Liver (tissue), 9 donors: Measurements from ENCODE around the gene KDM5B. TPM values are rescaled to one million over a fixed set of nuclear protein-coding genes. Genes with fewer than 3 reads are reported as not detected.

Experiments used
- DNase-seq: peaks from one replicate; pipeline ENCODE4 v3.0.0-alpha.2; 2017; ENCODE audit warnings: low spot score
- H3K27ac ChIP-seq, 2 donors: one replicate each; pipeline ENCODE4 v1.7.0; 2013; ENCODE audit warnings: inconsistent platforms in 2 of 2, low read length in 2 of 2, control low read depth in 1 of 2, low read depth in 1 of 2, mild to moderate bottlenecking in 1 of 2
- H3K27me3 ChIP-seq, 4 donors: one replicate each; pipeline versions ENCODE4 v1.6.1 to v1.7.0; 2013; ENCODE audit warnings: low read length in 3 of 4, inconsistent platforms in 1 of 4, mild to moderate bottlenecking in 1 of 4, moderate library complexity in 1 of 4; ENCODE audit not compliant: control insufficient read depth in 4 of 4, insufficient read depth in 4 of 4
- H3K36me3 ChIP-seq, 4 donors: one replicate each; pipeline versions ENCODE4 v1.6.1 to v1.7.0; 2013; ENCODE audit warnings: low read length in 3 of 4, mild to moderate bottlenecking in 3 of 4, low read depth in 1 of 4, moderate library complexity in 1 of 4; ENCODE audit not compliant: control insufficient read depth in 4 of 4, insufficient read depth in 3 of 4
- H3K4me1 ChIP-seq, 4 donors: one replicate each; pipeline versions ENCODE4 v1.6.1 to v1.7.0; 2013; ENCODE audit warnings: low read length in 3 of 4, mild to moderate bottlenecking in 3 of 4, moderate library complexity in 1 of 4; ENCODE audit not compliant: control insufficient read depth in 4 of 4, insufficient read depth in 4 of 4
- H3K4me3 ChIP-seq, 3 donors: one replicate each; pipeline versions ENCODE4 v1.6.1 to v1.7.0; 2013; ENCODE audit warnings: low read length in 3 of 3, control low read depth in 1 of 3, low read depth in 1 of 3, mild to moderate bottlenecking in 1 of 3
- H3K9ac ChIP-seq, 2 donors: one replicate each; pipeline ENCODE4 v1.7.0; 2013; ENCODE audit warnings: low read length in 2 of 2, mild to moderate bottlenecking in 2 of 2, moderate library complexity in 2 of 2, control low read depth in 1 of 2, low read depth in 1 of 2
- H3K9me3 ChIP-seq, 4 donors: one replicate each; pipeline versions ENCODE4 v1.6.1 to v1.7.0; 2013; ENCODE audit warnings: low read length in 3 of 4; ENCODE audit not compliant: control insufficient read depth in 4 of 4
- ATF3 ChIP-seq: IDR thresholded peaks from 2 replicates; pipeline ENCODE4 v1.6.1; 2016; ENCODE audit warnings: antibody characterized with exemption
- CTCF ChIP-seq: fragments of 150-350 bp; IDR thresholded peaks from 2 replicates; pipeline ENCODE4 v1.5.1; 2017; ENCODE audit warnings: improper control_type of control experiment, low read depth, low read length; ENCODE audit not compliant: missing input control
- EGR1 ChIP-seq, 2 donors: IDR thresholded peaks; 2 replicates each; pipeline ENCODE4 v1.6.1; 2016 to 2018; ENCODE audit warnings: antibody characterized with exemption in 2 of 2, low read depth in 2 of 2
- FOXA2 ChIP-seq: IDR thresholded peaks from 2 replicates; pipeline ENCODE4 v1.6.1; 2016; ENCODE audit warnings: antibody characterized with exemption
- GABPA ChIP-seq, 2 donors: IDR thresholded peaks in 1 of 2; conservative IDR thresholded peaks in 1 of 2; 2 replicates each; pipeline ENCODE4 v1.6.1; 2016; ENCODE audit warnings: antibody characterized with exemption in 2 of 2, mild to moderate bottlenecking in 1 of 2, moderate library complexity in 1 of 2
- HNF4A ChIP-seq, 2 donors: conservative IDR thresholded peaks; 2 replicates each; pipeline ENCODE4 v1.6.1; 2016; ENCODE audit warnings: antibody characterized with exemption in 2 of 2, mild to moderate bottlenecking in 2 of 2
- HNF4G ChIP-seq: IDR thresholded peaks from 2 replicates; pipeline ENCODE4 v1.6.1; 2016; ENCODE audit warnings: antibody characterized with exemption
- JUND ChIP-seq, 2 donors: IDR thresholded peaks; 2 replicates each; pipeline ENCODE4 v1.6.1; 2016; ENCODE audit warnings: antibody characterized with exemption in 2 of 2
- MAX ChIP-seq: IDR thresholded peaks from 2 replicates; pipeline ENCODE4 v1.6.1; 2016; ENCODE audit warnings: antibody characterized with exemption
- NR2F2 ChIP-seq: IDR thresholded peaks from 2 replicates; pipeline ENCODE4 v1.6.1; 2016; ENCODE audit warnings: antibody characterized with exemption
- RAD21 ChIP-seq, 2 donors: IDR thresholded peaks; 2 replicates each; pipeline ENCODE4 v1.6.1; 2016; ENCODE audit warnings: antibody characterized with exemption in 2 of 2, mild to moderate bottlenecking in 2 of 2
- REST ChIP-seq: IDR thresholded peaks from 2 replicates; pipeline ENCODE4 v1.6.1; 2016; ENCODE audit warnings: antibody characterized with exemption, mild to moderate bottlenecking
- RXRA ChIP-seq, 2 donors: IDR thresholded peaks; 2 replicates each; pipeline ENCODE4 v1.6.1; 2017 to 2018; ENCODE audit warnings: antibody characterized with exemption in 2 of 2, mild to moderate bottlenecking in 1 of 2
- SP1 ChIP-seq: IDR thresholded peaks from 2 replicates; pipeline ENCODE4 v1.6.1; 2018; ENCODE audit warnings: antibody characterized with exemption, mild to moderate bottlenecking
- TAF1 ChIP-seq: conservative IDR thresholded peaks from 2 replicates; pipeline ENCODE4 v1.6.1; 2016; ENCODE audit warnings: antibody characterized with exemption, mild to moderate bottlenecking
- YY1 ChIP-seq: IDR thresholded peaks from 2 replicates; pipeline ENCODE4 v1.6.1; 2016; ENCODE audit warnings: antibody characterized with exemption, mild to moderate bottlenecking
- ZBTB33 ChIP-seq: IDR thresholded peaks from 2 replicates; pipeline ENCODE4 v1.6.1; 2016; ENCODE audit warnings: antibody characterized with exemption
- WGBS: extraction: QIAGEN DNeasy Blood & Tissue Kit; methylation state at CpG from one replicate; pipeline ENCODE4 v1.1.7; 2013; 5-methylcytosine and 5-hydroxymethylcytosine counted together
- polyA plus RNA-seq, 2 donors: library from polyadenylated mRNA; stranded (reverse) in 1 of 2; unstranded in 1 of 2; fragments of 200-250 nt in 1 of 2; fragments of >200 nt in 1 of 2; fragmentation: Nextera tagmentation in 1 of 2; extraction: Ambion mirVana in 1 of 2; gene quantifications; one replicate each; pipeline versions ENCODE4 v1.2.1 to v1.2.3, GENCODE V29; 2013 to 2015
- total RNA-seq, 2 donors: library from RNA; depleted of rRNA; stranded (reverse); fragments of >200 nt; gene quantifications; one replicate each; pipeline ENCODE4 v1.2.3, GENCODE V29; 2014
- donor health status: healthy.
- donor health status: healthy.
- donor health status: healthy.
- donor health status: healthy.
- donor health status: healthy.

Gene KDM5B
- total and polyA plus RNA-seq, 4 donors, result 3.4 to 33.7 (median 14.8) TPM

GRCh38 chr1:202685641-202686040, 122.6 kb downstream of the KDM5B start:
- Histone ChIP-seq H3K4me3 (no peak overlapping the region), H3K9me3 (no peaks in the 10 kb centered on the region), H3K36me3 (no peaks in the 10 kb centered on the region), H3K27ac (no peak overlapping the region), H3K9ac (no peak overlapping the region), H3K4me1 (no peaks in the 10 kb centered on the region), H3K27me3 (peaks cover 0 to 8% (median 1%) of the 10 kb centered on the region in 4 donors)
- TF ChIP-seq ZBTB33 (no peak), FOXA2 (no peak), HNF4A (conservative IDR thresholded peaks at IDR 0.05) (no peak), ATF3 (no peak), HNF4G (no peak), EGR1 (IDR thresholded peaks at IDR 0.05; ENCODE audit: low read depth in 2 of 2) (no peak), REST (no peak), GABPA (IDR thresholded peaks at IDR 0.05 in 1 of 2, conservative IDR thresholded peaks at IDR 0.05 in 1 of 2) (no peak), RXRA (IDR thresholded peaks at IDR 0.05) (no peak), TAF1 (no peak), NR2F2 (no peak), RAD21 (IDR thresholded peaks at IDR 0.05) (no peak)
- 78% methylated on average over 6 of the region's 6 CpGs for WGBS
- DNase-seq, result no peak

GRCh38 chr1:202684716-202685115, 123.5 kb downstream of the KDM5B start:
- Histone ChIP-seq H3K27ac (no peak overlapping the region), H3K9ac (no peak overlapping the region), H3K27me3 (peaks cover 0 to 8% (median 1%) of the 10 kb centered on the region in 4 donors), H3K36me3 (no peaks in the 10 kb centered on the region), H3K4me3 (no peak overlapping the region), H3K9me3 (no peaks in the 10 kb centered on the region), H3K4me1 (no peaks in the 10 kb centered on the region)
- WGBS, result 39% methylated on average over 2 of the region's 2 CpGs
- no peak for DNase-seq
- TF ChIP-seq NR2F2 (no peak), HNF4G (no peak), GABPA (IDR thresholded peaks at IDR 0.05 in 1 of 2, conservative IDR thresholded peaks at IDR 0.05 in 1 of 2) (no peak), ATF3 (no peak), RAD21 (IDR thresholded peaks at IDR 0.05) (no peak), REST (no peak), JUND (IDR thresholded peaks at IDR 0.05) (no peak), MAX (no peak), EGR1 (IDR thresholded peaks at IDR 0.05; ENCODE audit: low read depth in 2 of 2) (no peak), HNF4A (conservative IDR thresholded peaks at IDR 0.05) (no peak), YY1 (no peak), CTCF (no peak), RXRA (IDR thresholded peaks at IDR 0.05) (no peak), SP1 (no peak), FOXA2 (no peak), TAF1 (no peak), ZBTB33 (no peak)
